ENCODE results near the gene ASXL2.
"Not testable (repeated sequence)": the region's sequence is repeated elsewhere in the genome, so short reads cannot be mapped to it uniquely, and the experiment has no call there.

The ASXL2 gene

GRCh38 chr2:25891672-25892071, 13.4 kb upstream of the ASXL2 start:
- DNase-seq (ENCODE audit: low spot score): no peak

- DNase-seq (ENCODE audit: low spot score): no peak
These were observed 9.4 kb upstream of the ASXL2 start for GRCh38 chr2:25887624-25888242.

DNA sequence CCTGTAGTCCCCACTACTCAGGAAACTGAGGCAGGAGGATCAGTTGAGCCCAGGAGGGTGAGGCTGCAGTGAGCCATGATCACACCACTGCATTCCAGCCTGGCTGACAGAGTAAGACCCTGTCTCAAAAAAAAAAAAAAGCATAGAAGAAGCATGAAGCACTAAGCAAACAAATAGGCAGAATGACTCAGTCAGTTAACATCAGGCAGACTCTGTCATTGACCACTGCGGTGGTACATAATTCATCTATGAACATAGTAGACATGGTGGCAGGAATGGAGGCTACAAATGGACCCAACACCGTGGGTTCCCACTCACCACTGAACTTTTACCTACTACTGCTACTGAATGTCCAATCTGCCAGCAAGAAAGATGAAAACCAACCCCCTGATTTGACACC, 7.6 kb upstream of the ASXL2 start:
- no peak for DNase-seq (ENCODE audit: low spot score)

DNA sequence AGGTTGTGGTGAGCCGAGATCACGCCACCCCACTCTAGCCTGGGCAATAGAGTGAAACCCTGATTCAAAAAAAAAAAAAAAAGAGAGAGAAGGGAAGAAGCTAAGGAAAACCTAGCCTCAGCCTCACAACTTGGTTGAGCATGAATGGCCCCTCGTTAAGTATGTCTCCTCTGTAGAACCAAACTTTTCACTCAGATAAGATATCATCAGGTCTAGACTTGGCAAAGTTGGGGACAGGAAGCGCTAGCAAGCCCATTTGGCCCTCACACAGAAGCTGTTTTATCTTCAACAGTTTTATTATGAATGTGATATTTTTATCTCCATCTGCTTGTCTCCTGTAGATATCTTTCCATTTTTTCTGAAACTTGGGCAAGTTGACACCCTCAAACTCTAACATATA, 3.5 kb upstream of the ASXL2 start:
- no peak for DNase-seq (ENCODE audit: low spot score)

DNA sequence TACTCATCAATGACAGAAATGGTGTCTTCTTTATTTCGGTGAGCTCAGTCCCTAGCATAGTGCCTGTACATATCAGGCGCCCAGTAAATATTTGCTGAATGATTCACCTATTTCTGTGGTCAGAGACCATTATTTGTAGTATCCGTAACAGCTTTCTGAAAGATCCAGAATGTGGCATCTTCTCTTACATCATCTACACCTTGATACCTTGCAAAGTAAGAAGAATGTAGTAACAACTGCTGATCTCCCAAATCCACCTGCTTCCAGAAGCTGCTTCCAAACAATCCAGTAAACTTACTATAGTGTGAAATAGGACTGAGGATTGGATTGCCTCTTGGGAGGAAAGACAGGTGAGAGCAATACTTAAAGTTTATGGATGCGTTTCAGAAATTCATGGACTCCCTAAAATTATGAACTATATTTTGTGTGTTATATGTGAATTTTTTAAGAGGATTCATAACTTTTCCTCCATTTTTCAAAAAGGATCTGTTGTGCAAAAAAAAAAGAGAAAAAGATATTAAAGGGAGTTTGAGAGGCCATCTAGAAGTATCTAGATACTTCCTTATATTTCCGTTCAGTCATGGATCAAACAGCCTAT, 945 bp upstream of the ASXL2 start:
- DNase-seq (ENCODE audit: low spot score): no peak

DNA sequence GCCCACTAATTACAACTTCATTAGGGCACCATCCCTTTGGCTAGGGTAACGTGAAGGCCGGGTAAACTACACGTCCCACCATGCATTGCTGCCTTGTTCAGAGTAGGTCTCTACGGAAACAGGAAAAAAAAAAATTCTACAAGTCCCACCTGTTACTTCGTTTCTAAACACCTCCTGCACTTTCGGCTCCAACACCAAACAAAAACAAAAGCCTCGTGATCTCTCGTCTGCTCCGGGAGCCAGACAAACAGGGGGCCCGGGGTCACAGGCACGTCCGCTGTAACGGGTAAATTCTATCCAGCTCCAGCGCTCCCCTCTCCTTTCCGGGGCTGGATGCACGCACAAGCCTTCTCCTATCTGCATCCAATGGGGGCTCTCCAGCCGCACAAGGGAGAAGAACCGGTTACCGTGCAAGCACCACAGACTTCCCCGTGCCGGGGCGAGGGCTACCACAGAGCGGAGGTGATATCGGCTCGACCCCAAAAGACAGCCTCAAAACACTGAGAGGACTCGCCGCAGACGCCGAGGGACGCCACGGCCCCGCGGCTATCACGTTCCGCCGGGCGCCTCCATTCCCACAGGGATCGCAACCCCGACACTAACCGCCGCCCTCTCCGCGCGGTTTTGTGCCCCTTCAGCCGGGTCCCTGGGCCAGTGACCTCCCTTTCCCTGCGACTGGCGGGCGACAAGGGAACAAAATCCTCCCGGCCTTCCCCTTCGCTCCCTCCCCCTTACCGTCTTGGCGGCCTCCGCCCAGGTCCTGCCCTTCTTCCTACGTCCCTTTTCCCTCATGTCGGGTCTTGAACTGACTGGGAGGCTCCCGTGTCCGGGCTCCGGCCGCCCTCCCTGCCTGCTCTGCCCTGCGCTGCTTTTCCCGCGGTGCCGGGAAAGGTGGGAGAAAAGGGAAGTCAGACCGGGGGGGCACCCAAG, 591 bp downstream of the ASXL2 start:
- DNase-seq (ENCODE audit: low spot score): peak; percentile 67

GRCh38 chr2:25872134-25872533, 6.2 kb downstream of the ASXL2 start:
- no peak for DNase-seq (ENCODE audit: low spot score)

GRCh38 chr2:25867396-25868003, 10.8 kb downstream of the ASXL2 start:
- no peak for DNase-seq (ENCODE audit: low spot score)

GRCh38 chr2:25856377-25856776, 21.9 kb downstream of the ASXL2 start:
- no peak for DNase-seq (ENCODE audit: low spot score)

GRCh38 chr2:25855065-25855464, 23.2 kb downstream of the ASXL2 start:
- DNase-seq (ENCODE audit: low spot score): no peak

DNA sequence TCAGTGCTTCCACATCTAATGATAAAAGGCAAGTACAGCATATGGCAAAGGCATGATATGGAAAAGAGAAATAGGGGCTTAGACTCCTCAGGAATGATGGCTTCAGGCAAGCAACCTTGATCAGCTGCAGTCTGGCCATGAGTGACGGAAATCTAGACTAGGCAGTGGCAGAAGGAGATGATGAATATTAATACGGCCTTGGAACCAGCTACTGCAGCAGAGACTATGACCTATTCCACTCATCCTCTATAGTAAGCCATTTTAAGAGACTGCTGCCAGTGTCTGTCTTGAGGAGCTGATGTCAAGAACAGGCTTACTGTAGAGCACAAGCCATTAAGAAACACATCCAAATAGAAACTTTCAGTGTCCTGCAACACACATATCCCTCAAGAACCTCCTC, 23.7 kb downstream of the ASXL2 start:
- DNase-seq (ENCODE audit: low spot score): no peak

- no peak for DNase-seq (ENCODE audit: low spot score)
These were observed 25.1 kb downstream of the ASXL2 start for GRCh38 chr2:25853038-25853638.

- no peak for DNase-seq (ENCODE audit: low spot score)
These were observed 26.4 kb downstream of the ASXL2 start for GRCh38 chr2:25851740-25852503.

DNA sequence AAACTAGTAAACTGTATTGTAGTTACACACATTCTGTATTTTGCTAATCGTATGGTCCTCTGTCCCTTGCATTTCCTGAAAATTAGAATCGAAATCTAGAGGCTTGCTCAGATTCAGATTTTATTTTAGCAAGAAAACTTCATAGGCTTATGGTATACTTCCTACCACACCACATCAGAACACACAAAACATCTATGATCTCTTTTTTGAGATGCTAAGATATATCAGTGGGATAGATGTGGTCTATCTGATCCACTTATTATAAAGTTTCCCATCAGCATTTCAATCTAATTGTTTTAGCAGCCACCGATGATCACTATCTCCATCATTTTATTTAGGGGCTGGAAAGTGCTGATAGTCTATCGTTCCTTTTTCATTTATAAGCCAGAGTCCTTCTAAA, 27.9 kb downstream of the ASXL2 start:
- DNase-seq (ENCODE audit: low spot score): not testable (repeated sequence)

GRCh38 chr2:25849350-25849749, 28.9 kb downstream of the ASXL2 start:
- DNase-seq (ENCODE audit: low spot score): not testable (repeated sequence)

DNA sequence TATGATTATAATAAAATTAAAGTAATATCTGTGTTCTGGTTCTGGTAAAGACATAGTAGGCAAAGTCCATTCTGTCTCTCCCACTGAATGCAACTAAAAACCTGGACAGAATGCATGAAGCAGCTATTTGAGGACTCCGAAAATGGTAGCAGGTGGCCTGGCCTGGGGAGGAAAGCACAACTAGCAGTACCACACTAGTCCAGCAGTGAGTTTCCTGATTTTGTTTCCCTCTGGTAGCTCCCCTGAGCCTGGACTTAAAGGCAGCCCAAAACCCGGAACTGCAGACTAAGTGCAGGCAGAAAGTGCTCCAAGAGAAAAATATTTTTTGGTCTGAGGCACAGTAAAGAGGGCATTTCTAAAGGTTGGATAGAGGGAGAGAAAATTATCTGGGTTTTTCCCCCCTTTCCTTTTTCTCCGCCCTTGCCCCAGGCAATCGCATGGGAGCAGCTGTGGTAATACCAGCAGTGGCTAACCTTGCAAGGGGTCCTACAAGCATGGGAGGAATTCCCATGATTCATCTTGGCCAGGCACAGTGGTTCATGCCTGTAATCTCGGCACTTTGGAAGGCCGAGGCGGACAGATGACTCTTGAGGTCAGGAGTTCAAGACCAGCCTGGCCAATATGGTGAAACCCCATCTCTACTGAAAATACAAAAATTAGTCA, 32.3 kb downstream of the ASXL2 start:
- DNase-seq (ENCODE audit: low spot score): no peak

DNA sequence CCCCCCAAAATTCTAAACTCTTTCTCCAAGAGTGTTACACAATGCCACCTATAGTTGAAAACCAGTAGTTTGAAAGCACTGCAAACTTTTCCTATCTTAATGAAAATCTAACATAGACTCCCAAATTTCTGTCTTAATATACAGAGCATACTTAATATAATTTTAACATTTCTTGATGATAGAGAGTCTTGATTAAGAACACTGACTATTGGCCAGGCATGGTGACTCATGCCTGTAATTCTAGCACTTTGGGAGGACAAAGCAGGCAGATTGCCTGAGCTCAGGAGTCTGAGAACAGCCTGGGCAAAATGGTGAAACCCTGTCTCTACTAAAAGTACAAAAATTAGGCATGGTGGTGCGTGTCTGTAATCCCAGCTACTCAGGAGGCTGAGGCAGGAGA, 34.2 kb downstream of the ASXL2 start:
- DNase-seq (ENCODE audit: low spot score): no peak

GRCh38 chr2:25842155-25842554, 36.1 kb downstream of the ASXL2 start:
- no peak for DNase-seq (ENCODE audit: low spot score)

GRCh38 chr2:25838152-25838756, 40.0 kb downstream of the ASXL2 start:
- DNase-seq (ENCODE audit: low spot score): no peak

DNA sequence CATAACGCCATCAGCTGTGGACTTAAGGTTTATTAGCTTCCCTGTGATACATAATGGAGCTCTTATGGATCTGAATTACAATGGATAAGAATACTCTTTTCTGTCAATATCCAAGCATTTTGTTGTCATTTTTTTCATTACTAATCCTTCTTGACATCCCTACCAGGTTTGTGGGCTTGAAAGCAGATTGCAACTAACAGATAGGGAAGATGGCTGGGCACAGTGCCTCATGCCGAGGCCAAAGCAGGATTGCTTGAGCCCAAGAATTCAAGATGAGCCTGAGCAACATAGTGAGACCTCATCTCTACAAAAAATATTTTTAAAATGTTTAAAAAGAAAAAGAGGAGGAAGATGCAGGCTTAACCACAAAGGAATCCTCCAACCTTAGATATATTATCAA, 42.4 kb downstream of the ASXL2 start:
- DNase-seq (ENCODE audit: low spot score): no peak

DNA sequence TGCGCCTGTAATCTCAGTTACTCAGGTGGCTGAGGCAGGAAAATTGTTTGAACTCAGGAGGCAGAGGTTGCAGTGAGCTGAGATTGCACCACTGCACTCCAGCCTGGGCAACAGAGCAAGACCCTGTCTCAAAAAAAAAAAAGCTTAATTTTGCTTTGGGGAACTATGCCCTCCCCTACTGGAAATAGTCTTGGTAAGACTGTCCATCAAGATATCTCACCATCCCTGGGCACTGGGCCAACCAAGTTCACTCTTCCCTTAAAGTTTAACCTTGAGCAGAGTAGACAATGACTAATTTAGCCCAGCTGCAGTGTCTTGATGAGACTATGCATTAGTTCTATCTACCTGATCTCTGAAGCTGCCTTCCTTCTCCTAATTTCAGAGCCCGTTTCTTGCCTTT, 44.7 kb downstream of the ASXL2 start:
- DNase-seq (ENCODE audit: low spot score): no peak
